Measurements from ENCODE around the gene KRTAP4-11. TPM values are rescaled to one million over a fixed set of nuclear protein-coding genes. Genes with fewer than 3 reads are reported as not detected.
"Not testable (repeated sequence)": the region's sequence is repeated elsewhere in the genome, so short reads cannot be mapped to it uniquely, and the experiment has no call there.

The KRTAP4-11 gene
- total and polyA plus RNA-seq, 2 of the 8 experiments (the other 6 are each of a cell fraction or from before 2014, with no cell fraction given) = not detected

DNA sequence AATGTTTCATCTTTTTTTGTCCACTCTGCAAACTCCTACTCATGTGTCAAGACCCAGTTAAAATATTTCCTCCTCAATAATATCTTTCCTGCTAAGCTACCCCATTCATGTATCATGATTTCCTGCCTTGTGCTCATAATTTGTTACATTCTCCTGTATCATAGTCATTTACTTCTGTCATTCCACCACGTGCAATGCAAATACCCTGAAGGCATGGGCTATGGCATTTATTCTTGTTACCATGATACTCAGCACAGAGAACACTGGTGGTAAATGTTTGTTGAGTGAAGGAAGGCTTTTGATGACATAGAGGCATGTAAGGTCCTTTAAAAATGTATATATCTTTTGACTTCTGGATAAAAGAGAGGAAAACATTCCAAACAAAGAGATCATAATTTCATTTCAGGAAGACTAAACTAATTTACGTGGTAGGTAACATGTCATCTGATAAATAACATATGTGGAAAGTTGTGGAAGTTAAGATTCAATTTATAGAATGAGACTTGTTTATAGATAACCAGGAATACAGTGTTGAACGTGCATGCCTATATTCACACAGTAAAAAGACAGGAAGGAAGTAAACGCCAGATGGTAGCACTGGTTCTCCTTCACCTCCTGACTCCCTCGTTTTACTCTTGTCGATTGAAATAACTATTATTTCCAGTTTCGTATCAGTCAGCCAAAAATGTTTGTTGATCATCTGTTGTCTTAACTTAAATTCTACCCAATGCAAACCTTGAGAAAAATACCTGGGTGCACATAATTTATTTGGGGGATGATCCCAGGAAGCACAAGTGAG is 18.3 kb downstream of the KRTAP4-11 start:
- H2AFZ ChIP-seq (ENCODE audit: low read length); H3K23me2 ChIP-seq (ENCODE audit: low read depth, low read length); H3K56ac ChIP-seq (replicated peaks; ENCODE audit: insufficient read length, low read depth, low read length); H3K27me3 ChIP-seq (replicated peaks in 1 of 4; ENCODE audit: control insufficient read depth in 3 of 4, extremely low read depth in 1 of 4, insufficient read depth in 3 of 4, low read length in 3 of 4); H2BK15ac ChIP-seq (ENCODE audit: low read length); H2BK120ac ChIP-seq (replicated peaks; ENCODE audit: low read depth, low read length); DNase-seq (ENCODE audit: low read depth in 1 of 2, low spot score in 2 of 2); H4K91ac ChIP-seq (replicated peaks; ENCODE audit: insufficient read length, low read length); H3K79me2 ChIP-seq (ENCODE audit: control insufficient read depth in 1 of 2, insufficient read depth in 2 of 2, low read length in 2 of 2); H3K4me2 ChIP-seq (ENCODE audit: insufficient read depth in 1 of 2, low read depth in 2 of 2, low read length in 2 of 2); H3K4me3 ChIP-seq (ENCODE audit: extremely low read depth in 1 of 4, insufficient read depth in 2 of 4, low read depth in 3 of 4, low read length in 4 of 4); H3K36me3 ChIP-seq (ENCODE audit: control insufficient read depth in 2 of 4, insufficient read depth in 4 of 4, low read length in 3 of 4); H3K14ac ChIP-seq (ENCODE audit: insufficient read length); H2BK20ac ChIP-seq (ENCODE audit: low read length); H2BK5ac ChIP-seq (ENCODE audit: low read depth, low read length); H3K18ac ChIP-seq (ENCODE audit: extremely low read depth, low read length); H3K27ac ChIP-seq (ENCODE audit: low read depth, low read length); H4K5ac ChIP-seq (ENCODE audit: insufficient read length, low read depth, low read length); H3K9me3 ChIP-seq (ENCODE audit: insufficient read depth in 2 of 2, low read depth in 1 of 2, low read length in 1 of 2); H3K23ac ChIP-seq (ENCODE audit: insufficient read length); H3K79me1 ChIP-seq (ENCODE audit: low read depth, low read length); CTCF ChIA-PET (ENCODE audit: partially characterized antibody); H2AK5ac ChIP-seq (ENCODE audit: low read depth, low read length); H3K4me1 ChIP-seq (replicated peaks in 1 of 4; ENCODE audit: control insufficient read depth in 3 of 4, insufficient read depth in 4 of 4, low read length in 3 of 4); H4K8ac ChIP-seq (ENCODE audit: extremely low read depth, insufficient read depth, low read length); FAIRE-seq; H3K4ac ChIP-seq (replicated peaks; ENCODE audit: insufficient read length, low read depth, low read length); POLR2A ChIA-PET (ENCODE audit: partially characterized antibody); H4K20me1 ChIP-seq (replicated peaks in 1 of 2; ENCODE audit: control insufficient read depth in 1 of 2, insufficient read depth in 2 of 2, low read length in 2 of 2); H2BK12ac ChIP-seq (ENCODE audit: low read depth, low read length); H3K9ac ChIP-seq (replicated peaks in 1 of 4; ENCODE audit: extremely low read depth in 1 of 4, low read depth in 3 of 4, low read length in 3 of 4): not testable (repeated sequence)
- WGBS, 2 experiments (ENCODE audit: extremely low coverage in 1 of 2, insufficient coverage in 1 of 2, insufficient read length in 1 of 2, insufficient replicate concordance in 2 of 2, low coverage in 1 of 2, low lambda C conversion rate in 2 of 2, missing lambda C conversion rate in 1 of 2) = 90% methylated on average over 7 of the region's 7 CpGs; no CpG with 5 or more reads in 1 of the 2 experiments
